ENCODE measurements around the gene STXBP3. TPM values are rescaled to one million over a fixed set of nuclear protein-coding genes. Genes with fewer than 3 reads are reported as not detected.
A peak's percentile ranks its signal among the peaks of the same experiment; 100 is the strongest.
"Not testable (repeated sequence)": the region's sequence is repeated elsewhere in the genome, so short reads cannot be mapped to it uniquely, and the experiment has no call there.

Gene STXBP3, protein sequence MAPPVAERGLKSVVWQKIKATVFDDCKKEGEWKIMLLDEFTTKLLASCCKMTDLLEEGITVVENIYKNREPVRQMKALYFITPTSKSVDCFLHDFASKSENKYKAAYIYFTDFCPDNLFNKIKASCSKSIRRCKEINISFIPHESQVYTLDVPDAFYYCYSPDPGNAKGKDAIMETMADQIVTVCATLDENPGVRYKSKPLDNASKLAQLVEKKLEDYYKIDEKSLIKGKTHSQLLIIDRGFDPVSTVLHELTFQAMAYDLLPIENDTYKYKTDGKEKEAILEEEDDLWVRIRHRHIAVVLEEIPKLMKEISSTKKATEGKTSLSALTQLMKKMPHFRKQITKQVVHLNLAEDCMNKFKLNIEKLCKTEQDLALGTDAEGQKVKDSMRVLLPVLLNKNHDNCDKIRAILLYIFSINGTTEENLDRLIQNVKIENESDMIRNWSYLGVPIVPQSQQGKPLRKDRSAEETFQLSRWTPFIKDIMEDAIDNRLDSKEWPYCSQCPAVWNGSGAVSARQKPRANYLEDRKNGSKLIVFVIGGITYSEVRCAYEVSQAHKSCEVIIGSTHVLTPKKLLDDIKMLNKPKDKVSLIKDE
- 78.0 TPM for total RNA-seq (ENCODE audit: insufficient read depth, low replicate concordance)

DNA sequence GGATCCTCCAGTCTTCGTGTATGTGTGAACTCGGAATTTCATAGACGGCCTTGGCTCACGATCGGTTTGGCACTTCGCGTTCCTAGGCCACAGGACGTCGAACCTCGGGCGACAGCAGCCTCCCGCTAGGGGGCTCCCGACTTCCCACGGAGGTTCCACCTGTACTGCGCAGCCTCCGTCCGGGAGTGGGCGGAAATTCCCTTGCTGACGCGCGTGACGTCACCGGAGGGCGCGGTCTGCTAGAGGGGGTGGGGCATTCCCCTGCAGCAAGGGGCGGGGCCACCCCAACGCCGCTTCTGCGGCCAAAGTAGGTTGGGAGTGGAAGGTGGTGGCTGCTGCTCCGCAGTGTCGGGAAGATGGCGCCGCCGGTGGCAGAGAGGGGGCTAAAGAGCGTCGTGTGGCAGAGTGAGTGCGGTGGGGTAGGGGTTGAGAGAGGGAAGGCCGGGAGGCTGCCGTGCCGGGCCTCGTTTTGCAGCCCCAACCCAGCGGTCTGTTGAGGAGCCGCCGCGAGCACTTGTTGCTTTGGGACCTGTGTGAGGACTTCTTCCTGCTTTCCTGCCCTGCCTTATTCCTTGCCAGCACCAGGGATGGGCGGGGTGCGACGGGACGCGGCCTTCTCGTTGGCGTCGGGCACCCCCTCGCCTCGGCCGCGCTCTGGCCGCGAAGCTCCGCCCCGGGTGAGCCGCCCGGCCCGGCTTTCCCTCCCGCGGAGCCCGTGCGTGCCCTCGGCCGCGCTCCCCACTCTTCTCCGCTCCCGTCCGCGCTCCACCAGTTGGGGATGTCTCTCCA, at the start of gene STXBP3:
STXBP3 (plus strand) TSS at position 293 of the 789 bp plus-strand sequence; CDS start at position 357, 64 bp downstream.
- peak; percentile 98 for DNase-seq (ENCODE audit: low spot score)

DNA sequence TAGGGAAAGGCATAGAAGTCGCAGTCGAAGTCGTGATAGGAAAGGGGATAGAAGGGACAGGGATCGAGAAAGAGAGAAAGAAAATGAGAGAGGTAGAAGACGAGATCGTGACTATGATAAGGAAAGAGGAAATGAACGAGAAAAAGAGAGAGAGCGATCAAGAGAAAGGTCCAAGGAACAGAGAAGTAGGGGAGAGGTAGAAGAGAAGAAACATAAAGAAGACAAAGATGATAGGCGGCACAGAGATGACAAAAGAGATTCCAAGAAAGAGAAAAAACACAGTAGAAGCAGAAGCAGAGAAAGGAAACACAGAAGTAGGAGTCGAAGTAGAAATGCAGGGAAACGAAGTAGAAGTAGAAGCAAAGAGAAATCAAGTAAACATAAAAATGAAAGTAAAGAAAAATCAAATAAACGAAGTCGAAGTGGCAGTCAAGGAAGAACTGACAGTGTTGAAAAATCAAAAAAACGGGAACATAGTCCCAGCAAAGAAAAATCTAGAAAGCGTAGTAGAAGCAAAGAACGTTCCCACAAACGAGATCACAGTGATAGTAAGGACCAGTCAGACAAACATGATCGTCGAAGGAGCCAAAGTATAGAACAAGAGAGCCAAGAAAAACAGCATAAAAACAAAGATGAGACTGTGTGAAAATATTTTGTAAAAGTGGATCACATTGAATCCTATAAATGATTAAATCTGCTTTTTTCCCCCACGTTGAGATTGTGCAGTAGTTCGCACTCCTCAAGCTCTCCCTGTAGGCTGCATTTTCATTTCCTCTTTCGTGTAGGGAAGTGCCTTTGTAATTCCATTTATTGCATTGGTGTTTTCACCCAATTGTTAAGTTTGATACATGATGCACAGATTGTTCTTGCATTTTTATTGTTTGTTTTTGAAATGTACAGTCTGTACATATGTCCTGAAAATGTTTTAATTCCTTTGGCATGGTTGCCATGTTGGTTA, 46.8 kb upstream of the STXBP3 start:
- DNase-seq (ENCODE audit: low spot score), result no peak

DNA sequence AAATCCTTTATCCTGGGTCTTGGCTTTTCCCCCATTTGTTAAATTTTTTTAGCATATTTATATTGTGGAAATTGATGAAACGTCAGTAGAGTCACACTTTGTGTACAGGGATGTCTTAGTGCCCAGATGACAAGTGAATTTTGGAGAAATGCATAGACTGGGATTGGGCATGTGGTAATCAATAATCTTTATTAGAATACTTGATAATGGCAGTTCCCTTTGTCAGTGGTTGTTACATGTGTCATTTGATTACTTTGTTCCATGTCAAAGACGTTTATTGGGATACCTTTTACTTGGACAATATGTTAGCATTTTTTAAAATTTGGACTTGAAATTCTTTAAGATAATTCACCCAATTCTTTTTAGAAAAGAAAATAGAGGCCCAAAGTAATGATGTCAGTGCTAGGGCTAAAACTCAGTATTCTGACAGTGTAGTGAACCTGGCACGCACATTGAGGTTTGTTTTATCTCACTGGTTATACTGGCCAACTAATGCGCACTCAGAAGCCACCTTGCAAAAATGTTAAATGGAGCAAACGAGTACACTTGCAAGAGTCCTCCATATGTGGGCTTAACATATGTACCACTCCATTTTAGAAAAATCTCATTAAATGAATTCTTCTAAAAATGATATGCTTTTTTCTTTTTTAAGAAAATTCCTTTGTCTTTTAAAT, 45.2 kb upstream of the STXBP3 start:
- DNase-seq (ENCODE audit: low spot score), result no peak

DNA sequence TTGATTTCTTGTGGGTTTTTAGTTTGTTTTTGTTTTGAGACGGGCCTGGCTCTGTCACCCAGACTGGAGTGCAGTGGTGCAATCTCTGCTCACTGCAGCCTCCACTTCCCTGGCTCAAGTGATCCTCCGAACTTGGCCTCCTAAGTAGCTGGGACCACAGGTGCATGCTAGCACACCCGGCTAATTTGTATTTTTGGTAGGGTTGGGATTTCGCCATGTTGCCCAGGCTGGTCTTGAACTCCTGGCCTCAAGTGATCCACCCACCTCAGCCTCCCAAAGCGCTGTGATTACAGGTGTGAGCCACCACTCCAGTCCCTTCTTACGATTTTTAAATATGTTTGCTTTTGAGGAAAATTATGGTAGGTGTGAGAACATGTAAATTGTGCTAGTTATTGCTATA, 44.4 kb upstream of the STXBP3 start:
- DNase-seq (ENCODE audit: low spot score), result not testable (repeated sequence)

DNA sequence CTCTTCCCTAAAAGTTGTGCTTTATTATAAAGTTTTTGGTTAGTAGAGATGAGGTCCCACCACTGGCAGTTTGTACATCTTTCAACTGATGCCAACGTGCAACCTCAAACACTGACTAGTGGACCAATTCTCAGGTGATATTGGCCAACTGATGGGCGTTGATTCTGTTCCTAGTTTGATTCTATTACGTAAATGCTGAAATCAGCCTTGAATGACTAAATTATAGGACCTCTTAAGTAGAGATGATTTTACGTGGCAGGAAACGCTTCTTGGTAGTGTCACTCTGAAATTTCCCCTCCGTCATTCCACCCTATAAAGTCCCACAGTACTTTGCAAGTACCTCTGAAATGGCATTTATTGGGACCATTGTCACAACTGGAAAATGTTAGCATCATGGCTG, 42.5 kb upstream of the STXBP3 start:
- no peak for DNase-seq (ENCODE audit: low spot score)

DNA sequence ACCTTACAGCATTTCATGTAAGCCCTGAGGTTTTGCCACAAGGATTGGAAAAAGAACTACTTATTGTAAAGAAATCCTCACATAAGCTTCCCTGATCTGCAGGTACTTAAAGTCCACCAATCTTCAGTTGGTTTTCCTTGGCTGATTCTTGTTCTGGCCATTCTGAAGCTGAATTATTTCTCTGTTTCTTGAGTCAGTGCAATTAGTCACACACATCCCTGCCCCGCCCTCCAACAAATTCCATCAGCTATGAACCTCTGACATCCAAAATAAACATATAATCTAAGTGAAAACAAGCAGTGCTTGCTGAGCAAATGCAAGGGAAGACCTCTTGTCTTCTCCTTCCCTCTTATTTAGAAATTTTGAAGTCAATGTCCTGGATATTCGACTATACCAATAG, 42.0 kb upstream of the STXBP3 start:
- no peak for DNase-seq (ENCODE audit: low spot score)

DNA sequence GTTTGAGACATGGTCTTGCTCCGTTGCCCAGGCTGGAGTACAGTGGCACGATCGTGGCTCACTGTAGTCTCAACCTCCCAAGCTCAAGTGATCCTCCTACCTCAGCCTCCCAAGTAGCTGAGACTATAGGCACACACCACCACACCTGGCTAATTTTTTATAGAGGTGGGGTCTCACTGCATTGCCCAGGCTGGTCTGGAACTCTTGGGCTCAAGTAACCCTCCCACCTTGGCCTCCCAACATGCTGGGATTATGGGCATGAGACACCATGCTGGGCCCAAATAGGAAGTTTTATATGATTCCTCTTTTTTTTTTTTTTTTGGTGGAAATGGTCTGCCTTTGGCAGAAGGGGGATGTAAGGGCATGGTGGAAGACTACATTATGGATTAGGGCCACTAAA, 39.8 kb upstream of the STXBP3 start:
- no peak for DNase-seq (ENCODE audit: low spot score)

DNA sequence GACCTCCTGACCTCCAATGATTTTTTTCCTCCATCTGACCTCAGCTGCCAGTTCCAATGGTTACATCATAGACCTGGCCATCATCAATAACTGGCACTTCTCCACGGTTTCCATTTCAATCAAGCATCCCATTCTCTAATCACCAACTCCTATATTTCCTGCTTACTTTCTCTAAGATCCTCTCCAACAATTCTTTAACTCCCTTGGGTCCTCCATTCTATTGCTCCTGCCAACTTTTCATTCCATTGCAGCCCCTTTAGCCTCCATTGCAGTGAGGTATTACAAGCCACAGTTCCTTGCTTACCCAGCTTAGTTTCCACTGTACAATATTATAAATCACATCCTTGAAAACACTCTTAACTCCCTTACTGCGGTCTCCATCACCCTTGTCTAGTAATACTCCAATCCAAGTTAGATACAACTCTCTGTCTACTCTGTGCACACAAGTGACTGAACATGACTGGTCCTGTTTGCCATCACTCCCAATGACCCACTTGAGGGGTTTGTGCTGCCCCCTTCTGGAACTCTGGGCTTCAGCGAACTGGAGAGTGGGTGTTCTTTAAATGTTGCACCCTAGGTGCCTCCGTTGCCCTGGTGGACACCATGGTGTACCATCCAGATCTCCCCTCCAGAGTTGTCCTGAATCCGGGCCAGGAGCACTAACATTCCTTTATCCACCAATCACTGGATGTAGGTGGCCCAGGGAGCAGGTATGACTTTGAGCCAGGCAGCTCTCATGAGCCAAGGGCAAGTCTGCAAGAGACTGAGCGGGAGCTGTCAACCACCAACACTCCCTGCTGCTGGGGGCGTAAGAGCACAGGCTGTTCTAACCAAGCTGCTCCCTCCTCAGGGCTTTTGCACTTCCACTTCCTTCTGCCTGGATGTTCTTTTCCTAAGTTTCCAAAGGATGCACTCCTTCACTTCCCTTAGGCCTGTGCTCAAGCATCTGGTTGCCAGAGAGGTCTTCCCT, 37.5 kb upstream of the STXBP3 start:
- no peak for DNase-seq (ENCODE audit: low spot score)

DNA sequence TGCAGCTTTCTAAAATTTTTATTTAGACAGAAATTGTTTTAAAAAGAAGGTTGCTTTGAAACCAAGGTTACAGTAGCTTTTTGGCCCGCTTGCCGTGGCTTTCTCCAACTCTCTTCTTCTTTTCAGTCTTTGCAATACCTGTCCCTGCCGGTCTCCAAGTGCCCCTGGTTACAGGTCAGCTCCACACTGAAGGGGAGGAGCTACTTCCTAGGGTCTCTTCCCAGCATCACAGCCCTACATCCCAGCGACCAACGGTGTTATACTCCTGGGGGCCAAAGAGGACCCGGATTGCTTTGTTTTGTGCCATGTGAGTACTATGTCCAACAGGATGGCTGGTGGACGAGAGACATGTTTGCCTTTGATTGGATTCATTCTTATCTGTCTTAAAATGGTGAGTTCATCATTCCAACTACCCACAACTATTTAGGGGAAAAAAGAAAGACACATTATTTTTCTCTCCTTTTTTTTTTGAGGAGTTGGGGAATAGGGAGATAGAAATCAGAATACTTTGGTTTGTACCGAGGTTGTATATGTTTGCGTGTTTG, 33.8 kb upstream of the STXBP3 start, which contains the start of gene FNDC7:
FNDC7 (plus strand) TSS at position 303 of the 545 bp plus-strand sequence; CDS start at position 329, 26 bp downstream.
- DNase-seq (ENCODE audit: low spot score), result no peak

DNA sequence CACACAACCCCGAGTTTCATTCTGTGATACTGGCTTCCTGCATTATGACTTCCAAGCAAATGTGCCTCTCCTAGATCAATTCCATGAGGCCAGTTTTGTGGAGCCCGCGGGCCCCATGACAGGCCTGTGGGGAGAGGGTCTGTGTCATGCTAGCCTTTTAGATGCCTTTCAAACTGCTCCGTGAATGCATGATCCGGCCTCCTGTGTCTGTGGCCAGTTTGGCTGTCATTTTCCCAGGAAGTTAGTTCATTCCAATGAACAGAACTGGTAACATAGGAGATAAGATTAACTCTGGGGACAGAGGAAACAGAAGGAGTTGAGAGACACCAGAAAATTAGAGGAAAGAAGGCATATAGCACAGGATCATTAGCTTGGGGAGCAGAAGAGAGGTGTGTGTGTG, 30.5 kb upstream of the STXBP3 start:
- DNase-seq (ENCODE audit: low spot score), result no peak

DNA sequence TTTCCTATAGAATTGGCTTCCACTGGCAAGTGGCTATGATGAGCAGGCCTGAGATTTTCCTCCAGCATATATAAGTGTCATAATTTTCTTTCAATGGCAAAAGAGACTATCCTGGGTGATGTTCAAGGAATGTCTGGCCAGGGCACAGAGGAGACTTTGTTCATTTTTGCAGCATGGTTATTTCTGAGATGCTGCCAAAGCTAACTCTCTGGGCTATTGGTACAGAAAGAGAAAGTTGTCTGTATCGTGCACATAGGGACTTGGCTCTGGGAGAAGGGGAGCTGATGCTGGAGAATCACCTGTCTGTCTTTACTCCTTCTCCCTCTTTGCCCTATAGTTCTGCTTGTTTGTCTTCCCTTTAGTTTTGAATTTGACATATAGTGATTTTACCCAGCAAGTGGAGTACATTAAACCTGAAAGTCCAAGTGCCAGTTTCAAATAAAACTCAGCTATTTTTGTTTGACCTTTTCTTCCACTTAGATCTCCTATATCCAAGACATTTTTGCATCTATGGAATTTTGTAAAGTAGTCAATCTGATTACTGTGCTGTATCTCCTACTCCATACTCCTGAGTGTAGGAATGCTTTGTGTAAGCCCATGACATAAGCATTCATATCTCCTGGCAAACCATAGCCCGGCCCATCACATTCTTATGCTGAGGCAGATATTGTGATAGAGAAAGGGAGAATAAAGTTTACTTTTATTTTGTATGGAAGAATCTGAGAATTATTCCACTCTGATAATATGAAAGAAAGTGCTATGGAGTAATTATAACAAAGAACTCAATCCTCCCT, 29.8 kb upstream of the STXBP3 start:
- DNase-seq (ENCODE audit: low spot score), result no peak

DNA sequence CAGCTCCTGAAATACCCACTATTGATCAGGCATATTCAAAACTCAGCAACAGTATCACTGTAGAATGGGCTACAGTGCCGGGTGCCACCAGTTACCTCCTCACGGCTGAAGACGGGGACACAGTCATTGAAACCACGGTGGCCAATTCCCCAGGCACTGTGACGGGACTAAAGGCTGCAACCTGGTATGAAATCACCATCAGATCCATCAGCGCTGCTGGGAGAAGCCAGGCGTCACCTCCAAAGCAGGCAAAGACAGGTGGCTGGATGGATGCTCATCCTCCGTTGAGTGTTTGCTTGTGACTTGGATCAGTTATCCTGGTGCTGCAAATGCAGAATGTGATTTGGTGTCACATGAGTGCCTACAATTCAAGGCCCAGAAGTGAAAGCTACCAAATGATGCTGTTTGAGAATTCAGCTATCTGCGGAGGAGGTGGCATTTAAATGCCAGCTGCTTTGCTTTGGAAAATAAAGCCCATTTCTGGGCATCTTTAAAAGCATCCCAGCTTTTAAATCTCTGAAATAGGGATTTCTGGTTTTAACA, 28.6 kb upstream of the STXBP3 start:
- DNase-seq (ENCODE audit: low spot score), result no peak

DNA sequence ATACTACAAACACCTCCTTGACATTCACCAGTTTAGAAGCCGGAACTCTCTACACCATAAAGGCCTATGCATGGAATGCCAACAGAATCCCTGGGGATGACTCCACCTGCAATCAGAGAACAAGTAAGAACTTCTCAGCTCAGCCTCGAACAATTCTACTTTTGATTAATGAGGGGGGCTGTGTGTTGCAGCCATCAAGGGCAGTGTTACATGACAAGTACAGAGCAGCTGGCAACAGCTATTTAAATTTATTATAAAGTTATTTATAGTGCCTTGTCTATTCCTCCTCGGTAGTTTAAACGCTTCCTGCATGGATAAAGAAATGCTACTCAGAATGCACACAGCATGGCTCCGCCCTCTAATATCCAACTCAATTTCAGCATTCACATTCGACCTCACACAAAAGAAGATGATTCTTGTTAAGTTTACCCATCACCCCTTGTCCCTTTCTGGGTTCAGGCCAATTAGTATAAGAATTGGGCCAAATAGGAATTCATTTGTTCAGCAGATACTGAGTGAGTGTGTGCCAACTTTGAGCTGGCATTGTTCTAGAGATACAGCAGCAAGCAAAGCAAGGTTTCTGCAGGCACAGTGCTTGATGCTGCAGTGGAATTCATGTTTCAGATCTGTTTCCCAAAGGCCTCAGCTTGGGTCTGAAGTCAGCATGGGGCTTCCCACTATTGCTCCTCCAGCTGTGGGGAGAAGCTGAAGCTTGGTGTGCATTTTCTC, 27.4 kb upstream of the STXBP3 start:
- DNase-seq (ENCODE audit: low spot score), result no peak

DNA sequence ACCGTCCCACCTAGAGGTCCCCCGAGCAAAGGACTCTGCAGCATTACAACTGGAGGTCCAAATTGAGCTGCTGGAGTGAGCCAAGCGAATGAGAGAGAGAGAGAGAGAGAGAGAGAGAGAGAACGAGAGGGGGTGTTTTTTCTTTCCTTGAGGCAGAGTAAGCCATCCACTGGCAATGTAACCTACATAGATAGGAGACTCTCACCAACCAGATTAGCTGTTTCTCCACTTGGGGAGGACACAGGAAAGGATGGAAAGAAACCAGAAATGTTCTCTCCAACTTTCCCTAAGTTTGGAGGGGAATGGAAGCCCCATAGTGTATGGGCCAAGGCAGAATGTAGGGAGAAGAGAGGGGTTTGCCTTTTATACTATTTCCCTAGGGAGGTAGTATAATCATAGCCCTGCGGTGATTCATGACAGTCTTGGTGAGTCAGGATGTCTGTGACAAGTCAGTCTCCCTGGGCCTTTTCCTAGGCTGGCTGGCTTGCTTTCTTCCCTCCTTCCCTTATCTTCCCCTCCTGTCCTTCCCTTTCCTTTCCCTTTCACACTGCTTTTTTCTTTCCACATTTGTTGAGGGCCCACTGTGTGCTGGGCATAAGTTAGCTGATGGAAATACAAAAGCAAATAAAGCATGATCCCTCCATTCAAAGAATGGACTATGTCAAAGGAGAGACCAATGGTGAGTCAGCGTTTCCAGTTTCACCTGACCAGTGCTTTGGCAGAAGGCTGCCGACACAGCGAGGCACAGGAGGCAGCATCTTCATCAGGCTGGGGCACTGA, 26.6 kb upstream of the STXBP3 start:
- no peak for DNase-seq (ENCODE audit: low spot score)

DNA sequence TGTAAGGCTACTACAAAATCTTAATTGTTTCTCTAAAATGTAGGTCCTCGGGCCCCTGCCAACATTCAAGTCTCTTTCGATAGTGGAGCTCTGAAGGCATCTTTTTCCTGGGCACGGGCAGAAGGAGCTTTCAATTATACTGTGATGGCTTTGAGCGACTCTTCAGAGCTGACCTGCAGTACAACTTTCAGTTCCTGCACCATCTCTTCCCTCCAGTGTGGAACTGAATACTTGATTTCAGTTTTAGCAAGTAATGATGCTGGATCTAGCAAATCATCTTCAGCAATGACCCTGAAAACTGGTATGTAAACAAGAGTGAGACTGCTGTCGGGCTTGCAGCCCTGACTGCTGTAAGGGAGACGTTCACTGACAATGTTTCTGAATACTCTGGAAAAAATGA, 24.2 kb upstream of the STXBP3 start:
- no peak for DNase-seq (ENCODE audit: low spot score)

DNA sequence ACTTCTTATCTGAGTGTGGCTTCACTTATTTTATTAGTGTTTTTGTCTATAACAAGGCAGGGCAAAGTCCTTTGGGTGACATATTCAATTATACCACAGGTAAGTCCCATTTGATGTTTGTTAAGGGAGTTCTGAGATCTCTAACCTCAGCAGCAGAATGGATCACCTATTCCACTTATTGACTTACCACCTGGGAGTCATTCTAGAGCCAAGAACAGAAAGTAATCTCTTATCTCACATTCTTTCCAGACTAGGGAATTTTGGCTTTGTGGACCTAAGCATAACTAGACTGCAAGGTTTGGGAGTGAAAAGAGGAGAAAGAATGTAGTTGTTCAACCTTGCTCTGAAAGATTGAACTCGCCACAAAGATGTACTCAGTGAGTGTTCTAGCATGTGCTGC, 20.6 kb upstream of the STXBP3 start:
- no peak for DNase-seq (ENCODE audit: low spot score)

Data from umbilical cord (tissue), 2 donors.